SKM-1 (cell line): ENCODE data around the gene PMEPA1.

ENCODE experiments used
- DNase-seq: peaks from one replicate; lab custom pipeline; 2025; ENCODE audit not compliant: unreplicated experiment; lab: John Stamatoyannopoulos, UW

The PMEPA1 gene

GRCh38 chr20:57695012-57695411 is 14.8 kb downstream of the PMEPA1 start:
- DNase-seq: no peak

- no peak for DNase-seq
Measured at GRCh38 chr20:57694481-57694880, 15.3 kb downstream of the PMEPA1 start.

GRCh38 chr20:57693670-57694329 is 16.0 kb downstream of the PMEPA1 start:
- no peak for DNase-seq

DNA sequence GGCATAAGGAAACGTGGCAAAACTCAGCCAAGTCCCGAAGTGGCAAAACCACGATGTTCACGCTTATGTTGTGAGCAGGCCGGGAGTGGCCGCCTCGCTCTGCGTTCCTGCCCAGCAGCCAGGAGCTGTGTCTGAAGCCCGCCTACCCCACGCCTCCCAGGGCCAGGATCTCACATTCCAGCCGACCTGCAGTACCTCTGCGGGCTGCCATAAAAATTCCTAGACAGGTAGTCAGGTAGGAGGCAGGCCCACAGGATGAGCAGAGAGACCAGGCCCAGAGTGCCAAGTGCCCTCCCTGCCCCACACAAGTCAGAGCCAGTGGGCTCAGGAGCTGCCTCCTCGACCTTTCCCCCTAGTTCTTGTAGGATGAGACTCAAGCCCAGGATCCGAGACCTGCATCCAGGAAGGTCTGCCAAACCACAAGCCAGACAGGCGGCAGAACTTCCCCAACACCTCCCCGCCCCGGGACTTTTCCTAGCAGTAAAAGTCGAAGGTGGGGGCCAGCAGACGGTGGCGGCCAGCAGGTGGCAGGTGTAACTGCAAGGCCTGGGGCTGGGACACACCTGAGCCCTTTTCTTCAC is 16.7 kb downstream of the PMEPA1 start:
- no peak for DNase-seq

DNA sequence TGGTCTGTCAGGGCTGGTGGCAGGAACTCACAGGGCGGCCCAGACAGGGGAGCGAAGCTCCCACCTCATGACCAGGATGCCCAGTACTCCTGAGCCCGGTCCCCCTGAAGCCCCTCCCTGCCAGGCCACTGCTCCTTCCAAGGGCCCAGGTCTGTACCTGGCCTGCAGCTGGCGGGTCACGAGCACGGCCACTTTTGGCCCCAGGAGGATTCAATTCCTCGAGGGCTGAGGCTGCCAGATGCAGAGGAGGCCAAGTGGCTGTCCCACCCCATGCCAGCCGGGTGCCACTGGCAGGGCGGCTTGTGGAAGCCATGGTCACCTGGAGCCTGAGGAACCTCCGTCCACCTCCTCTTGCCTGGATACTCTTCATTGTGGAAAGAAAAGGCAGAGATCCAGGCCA is 17.4 kb downstream of the PMEPA1 start:
- no peak for DNase-seq

- DNase-seq: no peak
Measured at GRCh38 chr20:57691699-57692098, 18.1 kb downstream of the PMEPA1 start.

DNA sequence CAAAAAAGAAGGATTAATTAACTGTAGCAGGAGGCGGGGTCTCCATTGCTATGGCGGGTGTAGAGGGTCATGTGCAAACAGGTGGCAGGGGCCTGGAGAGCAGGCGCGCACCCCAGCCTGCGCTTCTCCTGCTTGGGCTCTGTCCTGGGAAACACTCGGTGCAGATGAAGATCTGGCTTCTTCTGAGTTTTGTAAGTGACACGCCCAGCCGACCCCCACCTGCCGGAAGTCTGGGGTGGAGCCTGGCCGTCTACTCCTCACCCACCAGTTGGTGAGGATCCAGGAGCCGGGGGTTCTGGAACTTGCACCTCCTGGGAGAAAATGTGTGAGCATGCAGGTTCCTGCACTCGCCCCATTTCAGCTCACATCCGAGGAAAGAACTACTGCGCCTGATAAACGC is 19.3 kb downstream of the PMEPA1 start:
- DNase-seq: no peak

DNA sequence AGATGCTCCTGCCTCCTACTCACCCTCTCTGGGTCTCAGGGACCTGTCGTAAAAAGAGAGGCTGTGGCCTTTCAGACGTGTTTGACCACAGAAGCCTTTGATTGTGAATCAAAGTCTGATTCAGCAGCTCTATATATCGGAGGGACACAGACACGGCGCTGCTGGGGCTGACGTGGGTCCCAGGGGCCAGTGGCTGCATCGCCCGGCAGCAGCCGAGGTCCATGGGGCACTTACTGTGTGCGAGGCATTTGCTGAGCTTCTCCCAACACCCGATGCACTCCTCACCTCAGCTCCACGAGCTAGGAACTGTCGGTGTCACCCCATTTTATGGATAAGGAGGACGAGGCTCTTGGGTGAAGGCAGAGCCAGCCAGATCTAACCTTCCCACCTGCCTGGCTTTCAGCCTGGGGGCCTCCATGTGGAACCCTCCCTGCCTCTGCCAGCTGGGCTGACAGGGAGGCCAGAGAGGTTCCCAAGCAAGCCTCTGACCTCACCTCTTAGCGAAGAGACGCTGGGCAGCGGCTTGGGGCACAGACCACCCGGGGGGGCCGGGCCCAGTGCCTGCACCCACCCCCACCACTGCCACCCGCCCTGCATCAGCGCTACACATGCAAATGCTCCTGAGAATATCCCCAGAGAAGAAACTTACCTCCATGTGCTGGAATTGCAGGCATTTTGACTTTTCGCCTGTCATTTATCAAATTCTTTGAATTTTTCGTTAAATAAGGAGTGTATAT is 19.9 kb downstream of the PMEPA1 start:
- no peak for DNase-seq

GRCh38 chr20:57688864-57689263 is 21.0 kb downstream of the PMEPA1 start:
- DNase-seq: no peak

DNA sequence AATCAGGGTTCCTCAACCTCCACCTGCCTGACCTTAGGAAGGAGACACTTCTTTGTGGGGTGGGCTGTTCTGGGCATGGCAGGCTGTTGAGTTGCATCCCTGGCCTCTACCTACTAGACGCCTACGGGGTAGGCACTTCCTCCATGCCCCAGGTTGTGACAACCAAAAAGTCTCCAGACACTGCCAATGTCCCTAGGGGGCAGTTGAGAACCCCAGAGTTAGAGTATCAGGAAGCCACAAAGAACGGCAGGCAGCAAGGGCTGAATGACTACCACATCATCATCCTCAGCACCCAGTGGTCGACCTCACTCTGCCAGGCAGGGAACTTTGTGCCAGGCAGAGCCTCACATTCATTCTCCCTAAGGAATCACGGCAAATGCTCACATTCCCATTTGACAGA is 21.5 kb downstream of the PMEPA1 start:
- DNase-seq: no peak

GRCh38 chr20:57686931-57687652 is 22.7 kb downstream of the PMEPA1 start:
- no peak for DNase-seq

DNA sequence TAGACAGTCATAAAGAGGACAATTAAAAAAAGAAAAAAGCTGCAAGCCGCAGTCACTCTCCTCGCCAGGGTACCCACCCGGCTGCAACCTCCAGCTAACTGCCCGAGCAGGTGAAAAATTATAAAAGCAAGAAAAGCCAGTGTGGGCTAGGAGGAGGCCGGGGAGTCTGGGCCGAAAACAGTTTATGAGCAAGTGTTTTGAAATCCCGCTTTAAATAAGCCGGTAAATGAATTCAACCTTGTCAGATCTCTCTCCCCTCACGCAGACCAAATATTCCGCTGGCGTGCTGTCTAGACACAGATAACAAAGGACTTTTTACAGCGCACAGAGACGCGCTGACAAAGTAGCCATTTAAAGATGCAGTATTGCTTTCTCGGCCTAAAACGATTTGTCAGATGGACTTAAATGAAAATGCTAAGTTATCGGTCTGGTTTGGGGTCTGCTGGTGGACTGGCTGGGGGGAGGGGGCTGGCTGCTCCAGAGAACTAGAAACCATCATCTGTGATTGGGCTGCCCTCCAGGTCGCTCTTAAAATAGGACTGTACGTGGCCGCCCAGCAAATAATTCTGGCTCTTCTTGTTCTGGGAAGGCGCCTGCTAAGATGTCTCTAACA is 24.6 kb downstream of the PMEPA1 start:
- no peak for DNase-seq

- DNase-seq: no peak
Measured at GRCh38 chr20:57684808-57685140, 25.0 kb downstream of the PMEPA1 start.

DNA sequence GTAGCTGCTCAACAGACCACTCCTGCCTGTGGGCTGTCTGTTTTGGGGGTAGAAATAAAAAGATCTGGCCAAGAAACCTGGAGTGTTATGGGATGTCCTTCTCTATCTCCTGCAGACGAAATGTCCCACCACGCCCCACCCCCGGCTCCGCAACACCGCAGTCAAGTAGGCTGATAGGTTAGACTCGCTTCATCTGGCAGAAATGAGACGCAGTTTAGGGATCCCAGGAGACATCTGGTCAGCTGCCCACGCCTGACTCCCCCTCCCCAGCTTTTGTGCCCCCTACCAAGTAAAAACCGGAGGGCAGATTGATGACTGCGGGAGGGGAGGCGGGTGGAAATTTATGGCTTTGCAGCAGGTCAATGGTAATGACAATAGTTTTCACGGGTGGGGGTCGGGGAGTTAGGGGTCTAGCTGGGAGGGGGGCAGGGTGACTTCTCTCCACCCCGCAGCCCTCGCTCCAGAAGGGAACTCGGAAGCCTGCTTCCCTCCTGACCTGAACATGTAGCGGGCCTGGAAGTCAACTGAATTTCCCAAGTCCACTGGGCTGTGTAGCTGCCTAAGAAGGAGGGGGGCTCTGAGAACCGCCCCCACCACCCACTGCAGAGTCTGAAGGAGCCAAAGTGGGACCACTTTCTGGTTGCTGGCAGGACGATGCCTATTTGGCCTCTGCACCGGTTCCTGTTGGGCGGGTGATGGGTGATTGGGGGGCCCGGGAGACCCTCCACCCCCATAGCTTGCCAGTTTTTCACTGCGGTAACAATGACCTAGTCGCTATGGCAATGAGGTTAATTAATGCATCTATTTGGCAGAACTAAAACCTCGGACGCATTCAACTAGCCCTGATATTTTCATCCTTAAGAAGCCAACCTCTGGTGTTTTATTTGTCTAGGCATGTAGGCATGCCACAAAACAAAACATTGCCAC is 25.7 kb downstream of the PMEPA1 start:
- no peak for DNase-seq

- DNase-seq: no peak
Measured at GRCh38 chr20:57683287-57683686, 26.5 kb downstream of the PMEPA1 start.

GRCh38 chr20:57682184-57683101 is 27.4 kb downstream of the PMEPA1 start:
- no peak for DNase-seq

DNA sequence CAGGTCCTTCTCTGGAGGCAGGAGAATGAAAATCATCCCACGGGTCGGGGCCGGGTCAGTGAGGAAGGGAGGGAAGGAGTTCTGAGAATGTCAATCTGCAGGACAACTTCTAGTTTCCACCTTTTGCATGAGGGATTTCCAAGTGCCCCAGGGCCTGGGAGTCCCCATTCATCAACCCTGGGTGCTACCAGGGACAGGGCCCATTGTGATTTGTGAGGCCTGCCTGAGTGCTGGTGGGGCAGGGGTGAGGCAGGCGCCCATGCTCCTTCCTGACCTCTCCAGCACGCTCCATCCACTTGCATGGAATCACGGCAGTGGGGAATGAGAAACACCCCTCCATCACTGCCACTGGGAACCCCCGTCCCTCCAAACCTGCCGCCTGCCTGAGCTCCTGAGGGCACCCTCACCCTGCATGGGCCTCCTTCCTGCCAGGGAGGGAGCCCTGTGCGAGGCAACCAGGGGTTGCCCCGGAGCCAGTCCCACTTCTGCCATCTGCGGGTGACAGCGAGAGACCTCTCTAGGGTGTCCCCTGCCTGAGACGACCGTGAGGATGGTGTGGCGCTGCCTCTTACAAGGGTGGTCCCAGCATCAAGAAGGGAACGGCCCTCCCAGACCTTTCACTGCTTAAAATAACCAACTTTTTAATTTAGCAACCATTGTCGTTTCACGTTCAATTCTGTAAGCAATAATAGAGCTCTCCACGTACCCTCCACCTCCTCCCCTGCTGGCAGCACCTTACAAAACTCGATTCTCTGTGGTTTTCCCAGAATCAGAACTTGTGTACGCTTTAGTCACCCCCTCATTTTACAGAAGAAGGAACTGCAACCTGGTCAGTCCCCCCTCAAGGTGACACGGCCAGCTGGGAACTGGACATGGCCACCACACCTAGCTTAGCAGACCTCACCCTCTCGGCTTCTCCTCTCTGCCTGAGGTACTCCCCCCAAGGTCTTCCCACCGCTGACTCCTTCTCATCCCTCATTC is 28.6 kb downstream of the PMEPA1 start:
- DNase-seq: no peak

DNA sequence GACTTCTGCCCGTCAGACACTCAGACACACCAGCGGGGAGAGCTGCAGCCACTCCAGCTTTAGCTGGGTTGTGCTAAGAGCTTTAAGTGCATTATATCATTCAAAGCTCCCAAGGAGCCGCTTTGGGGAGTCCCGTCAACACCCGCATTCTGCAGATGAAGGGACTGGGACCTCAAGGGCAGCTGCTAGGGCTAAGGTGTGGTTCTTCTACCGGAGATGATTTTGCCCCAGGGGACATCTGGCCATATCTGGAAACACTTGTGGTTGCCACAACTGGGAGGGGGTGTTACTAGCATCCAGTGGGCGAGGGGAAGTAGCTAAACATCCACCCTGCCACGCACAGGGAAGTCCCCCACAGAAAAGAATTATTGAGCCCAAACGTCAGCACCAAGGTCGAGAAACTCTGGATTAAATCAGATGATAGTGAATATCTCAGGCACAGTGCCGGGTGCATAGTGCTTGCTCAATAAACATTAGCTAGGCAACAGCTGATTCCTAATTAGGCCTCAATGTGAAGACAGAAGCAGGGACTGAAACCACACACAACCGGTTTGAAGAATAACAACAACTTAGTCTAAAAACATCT is 29.6 kb downstream of the PMEPA1 start:
- no peak for DNase-seq
